Epithelial cell of proximal tubule (primary cell): ENCODE data around the gene ZDHHC4. TPM values are rescaled to one million over a fixed set of nuclear protein-coding genes. Genes with fewer than 3 reads are reported as not detected.

Experiments used
- DNase-seq: peaks from one replicate; pipeline ENCODE4 v3.0.0-alpha.2; 2011; ENCODE audit warnings: low read depth
- H3K4me3 ChIP-seq: 2 replicates; pipeline ENCODE4 v1.5.1; 2011; ENCODE audit warnings: low read depth, mild to moderate bottlenecking, low read length
- total RNA-seq: library from RNA; depleted of rRNA; stranded (reverse); fragments of >200 nt; gene quantifications from 2 replicates; pipeline ENCODE4 v1.2.3, GENCODE V29; 2015
- TF ChIP-seq, protein P1 (sequence below): conservative IDR thresholded peaks from 2 replicates; pipeline ENCODE4 v1.5.1; 2012; ENCODE audit warnings: low read depth, mild to moderate bottlenecking, low read length

Gene ZDHHC4
- total RNA-seq, 1 donor from 2014 or later = 55.1 TPM

DNA sequence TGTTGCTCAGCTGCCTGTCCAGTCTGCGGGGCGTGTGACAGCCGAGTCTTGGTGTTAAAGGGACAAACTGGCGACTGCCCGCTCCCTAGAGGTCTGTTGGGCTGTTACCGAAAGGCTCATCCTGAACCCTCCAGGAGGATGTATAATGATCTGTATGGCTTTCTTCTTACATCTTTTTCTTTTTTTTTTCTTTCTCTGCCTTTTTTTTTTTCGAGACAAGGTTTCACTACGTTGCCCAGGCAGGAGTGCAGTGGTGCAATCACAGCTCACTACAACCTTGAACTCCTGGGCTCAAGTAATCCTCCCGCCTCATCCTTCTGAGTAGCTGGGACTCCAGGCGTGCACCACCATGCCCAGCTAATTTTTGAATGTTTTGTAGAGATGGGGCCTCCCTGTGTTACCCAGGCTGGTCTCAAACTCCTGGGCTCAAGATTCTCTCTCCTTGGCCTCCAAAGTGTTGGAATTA lies 13.4 kb downstream of the ZDHHC4 start:
- DNase-seq = no peak
- peak overlapping the region; percentile 94 for H3K4me3 ChIP-seq
- TF ChIP-seq, protein P1, sequence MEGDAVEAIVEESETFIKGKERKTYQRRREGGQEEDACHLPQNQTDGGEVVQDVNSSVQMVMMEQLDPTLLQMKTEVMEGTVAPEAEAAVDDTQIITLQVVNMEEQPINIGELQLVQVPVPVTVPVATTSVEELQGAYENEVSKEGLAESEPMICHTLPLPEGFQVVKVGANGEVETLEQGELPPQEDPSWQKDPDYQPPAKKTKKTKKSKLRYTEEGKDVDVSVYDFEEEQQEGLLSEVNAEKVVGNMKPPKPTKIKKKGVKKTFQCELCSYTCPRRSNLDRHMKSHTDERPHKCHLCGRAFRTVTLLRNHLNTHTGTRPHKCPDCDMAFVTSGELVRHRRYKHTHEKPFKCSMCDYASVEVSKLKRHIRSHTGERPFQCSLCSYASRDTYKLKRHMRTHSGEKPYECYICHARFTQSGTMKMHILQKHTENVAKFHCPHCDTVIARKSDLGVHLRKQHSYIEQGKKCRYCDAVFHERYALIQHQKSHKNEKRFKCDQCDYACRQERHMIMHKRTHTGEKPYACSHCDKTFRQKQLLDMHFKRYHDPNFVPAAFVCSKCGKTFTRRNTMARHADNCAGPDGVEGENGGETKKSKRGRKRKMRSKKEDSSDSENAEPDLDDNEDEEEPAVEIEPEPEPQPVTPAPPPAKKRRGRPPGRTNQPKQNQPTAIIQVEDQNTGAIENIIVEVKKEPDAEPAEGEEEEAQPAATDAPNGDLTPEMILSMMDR = no peak

DNA sequence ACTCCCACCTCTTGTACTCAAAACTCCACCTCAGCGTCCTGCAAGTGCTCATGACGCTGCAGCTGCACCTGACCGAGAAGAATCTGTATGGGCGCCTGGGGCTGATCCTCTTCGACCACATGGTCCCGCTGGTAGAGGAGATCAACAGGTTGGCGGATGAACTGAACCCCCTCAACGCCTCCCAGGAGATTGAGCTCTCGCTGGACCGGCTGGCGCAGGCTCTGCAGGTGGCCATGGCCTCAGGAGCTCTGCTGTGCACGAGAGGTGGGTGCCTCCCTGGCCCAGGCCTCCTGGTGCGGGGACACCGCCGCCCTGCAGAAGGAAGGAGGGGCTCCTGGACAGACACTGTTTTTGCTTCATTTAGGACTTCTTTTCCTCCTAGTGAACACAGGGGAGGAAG lies 22.8 kb downstream of the ZDHHC4 start:
- TF ChIP-seq, protein P1 = no peak

DNA sequence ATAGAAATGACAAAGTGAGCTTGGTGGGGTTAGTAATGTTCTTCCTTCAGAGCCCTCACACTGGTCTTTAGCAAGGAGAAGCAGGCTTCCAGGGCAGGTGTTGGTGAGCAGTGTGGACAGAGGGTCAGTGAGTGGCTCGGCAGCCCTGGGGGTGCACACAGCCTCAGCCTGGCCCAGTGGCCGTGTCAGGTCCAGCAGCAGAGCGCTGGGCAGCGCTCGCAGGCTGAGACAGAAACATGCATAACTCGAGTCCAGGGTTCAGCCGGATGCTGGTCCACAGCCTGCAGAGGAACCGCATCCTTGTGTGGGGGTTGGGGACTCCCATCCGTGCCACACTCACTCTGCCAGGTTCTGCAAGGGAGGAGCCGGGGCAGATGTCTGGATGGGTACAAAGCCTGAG lies 27.2 kb downstream of the ZDHHC4 start:
- no peak overlapping the region for H3K4me3 ChIP-seq
- DNase-seq = no peak
- TF ChIP-seq, protein P1 = no peak

More for the DNA sequence above, 22.8 kb downstream of the ZDHHC4 start:
- no peak for DNase-seq
- H3K4me3 ChIP-seq = no peak overlapping the region

DNA sequence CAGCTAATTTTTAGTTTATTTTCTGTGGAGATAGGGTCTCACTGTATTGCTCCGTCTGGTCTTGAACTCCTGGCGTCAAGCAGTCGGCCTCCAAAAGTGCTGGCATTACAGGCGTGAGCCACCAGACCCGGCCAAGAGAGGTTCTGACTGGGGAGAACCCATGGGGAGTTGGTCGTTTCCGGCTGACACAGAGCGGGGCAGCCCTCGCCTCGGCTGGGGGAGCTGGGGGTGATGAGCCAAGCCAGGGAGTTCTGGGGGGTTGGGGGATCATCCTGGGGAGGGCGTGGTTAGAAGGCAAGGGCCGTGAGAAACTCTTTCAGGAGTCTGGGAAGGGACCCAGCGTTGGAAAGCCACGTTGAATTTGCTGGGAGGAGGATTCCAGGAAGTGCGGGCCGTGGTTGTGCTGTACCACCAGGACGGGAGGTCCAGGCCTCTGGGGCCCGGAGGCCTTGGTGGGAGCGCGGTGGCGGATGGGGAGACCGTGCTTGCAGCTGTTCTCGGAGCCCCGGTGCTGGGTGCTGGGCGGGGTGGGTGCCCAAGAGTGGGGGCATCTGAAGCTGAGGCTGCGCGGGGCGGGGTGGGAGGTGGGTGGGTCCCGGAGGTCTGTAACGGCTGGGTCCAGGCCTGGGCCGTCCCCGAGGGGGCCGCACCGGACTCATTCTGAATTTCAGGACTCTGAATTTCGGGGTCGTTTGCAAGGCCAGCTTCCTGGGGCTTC lies 29.8 kb downstream of the ZDHHC4 start:
- H3K4me3 ChIP-seq = no peak overlapping the region
- TF ChIP-seq, protein P1 = no peak
- DNase-seq = no peak

DNA sequence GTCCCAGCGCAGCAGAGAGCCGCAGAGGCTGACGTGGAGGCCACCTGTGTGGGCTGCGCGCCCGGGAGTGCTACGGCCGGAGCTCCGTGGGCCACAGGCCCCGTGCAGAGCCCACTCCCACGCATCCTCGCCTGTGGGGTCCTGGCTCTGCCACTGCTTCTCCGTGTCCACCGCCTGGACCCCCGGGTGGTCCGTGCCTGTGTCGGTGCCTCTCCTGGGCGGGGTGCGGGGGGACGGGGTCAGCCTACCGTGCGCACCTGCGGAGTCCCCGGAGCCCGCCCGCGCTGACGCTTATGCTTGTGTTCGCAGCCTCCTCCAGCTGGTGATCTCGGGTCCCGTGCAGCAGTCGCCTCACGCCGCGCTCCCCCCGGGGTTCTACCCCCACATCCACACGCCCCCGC lies 30.4 kb downstream of the ZDHHC4 start:
- TF ChIP-seq, protein P1 = no peak
- no peak for DNase-seq
- no peak overlapping the region for H3K4me3 ChIP-seq

DNA sequence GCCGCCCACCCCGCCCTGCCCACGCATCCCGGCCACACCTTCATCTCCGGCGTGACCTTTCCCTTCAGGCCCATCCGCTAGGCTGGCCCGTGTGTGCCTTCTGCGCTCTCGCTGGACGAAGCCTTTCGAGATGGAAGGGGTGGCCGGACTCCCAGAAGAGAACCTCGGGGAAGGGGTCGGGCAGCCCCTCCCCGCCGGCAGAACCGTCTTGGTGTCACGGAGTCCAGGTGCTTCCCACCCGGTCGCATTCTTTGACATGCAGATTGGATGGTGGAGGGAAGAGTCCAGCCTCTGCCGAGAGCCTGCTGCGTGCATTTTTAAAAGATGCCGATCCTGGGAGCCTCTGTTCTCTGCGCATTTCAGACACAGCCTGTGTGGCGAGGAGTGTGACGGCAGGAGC lies 30.8 kb downstream of the ZDHHC4 start:
- TF ChIP-seq, protein P1 = no peak

GRCh38 chr7:6608794-6609193 lies 31.5 kb downstream of the ZDHHC4 start:
- H3K4me3 ChIP-seq = no peak overlapping the region
- no peak for DNase-seq
- TF ChIP-seq, protein P1 = no peak

More for the DNA sequence above, 30.8 kb downstream of the ZDHHC4 start:
- DNase-seq = no peak
- H3K4me3 ChIP-seq = no peak overlapping the region
